Suprapubic skin (tissue), 3 donors: ENCODE data around the gene NACAD.

Experiments
- CTCF ChIP-seq, 2 donors: fragments of 200-600 bp in 1 of 2; fragments of 450-650 bp in 1 of 2; sonication (generic) in 1 of 2; IDR thresholded peaks; one replicate each; pipeline ENCODE4 v1.5.1; 2016 to 2019; ENCODE audit warnings: antibody characterized with exemption in 2 of 2, mild to moderate bottlenecking in 1 of 2, moderate library complexity in 1 of 2
- POLR2A ChIP-seq, 2 donors: fragments of 450-650 bp; IDR thresholded peaks; one replicate each; pipeline ENCODE4 v1.6.1; 2017; ENCODE audit warnings: antibody characterized with exemption in 2 of 2, mild to moderate bottlenecking in 2 of 2, moderate library complexity in 2 of 2

GRCh38 chr7:45111298-45112223, 22.8 kb upstream of the NACAD start, which contains the start of gene TBRG4:
- TF ChIP-seq POLR2A (IDR thresholded peaks at IDR 0.05) (peak; percentile 85 to 96), CTCF (IDR thresholded peaks at IDR 0.05) (no peak)
